Measurements from ENCODE around the gene ROBO1.
"Not testable (repeated sequence)": the region's sequence is repeated elsewhere in the genome, so short reads cannot be mapped to it uniquely, and the experiment has no call there.

The ROBO1 gene

GRCh38 chr3:79337798-79338197, 430.0 kb downstream of the ROBO1 start:
- no peak overlapping the region for H3K4me3 ChIP-seq (ENCODE audit: control insufficient read depth, low read depth, low read length)
- TF ChIP-seq CTCF (conservative IDR thresholded peaks at IDR 0.05; ENCODE audit: control insufficient read depth, insufficient read depth, low read depth, low read length): no peak
- DNase-seq (ENCODE audit: low read depth): no peak

GRCh38 chr3:79329154-79329553, 438.6 kb downstream of the ROBO1 start:
- no peak overlapping the region for H3K4me3 ChIP-seq (ENCODE audit: control insufficient read depth, low read depth, low read length)
- no peak for TF ChIP-seq CTCF (conservative IDR thresholded peaks at IDR 0.05; ENCODE audit: control insufficient read depth, insufficient read depth, low read depth, low read length)
- peak; percentile 63 for DNase-seq (ENCODE audit: low read depth)

GRCh38 chr3:79326642-79327041, 441.2 kb downstream of the ROBO1 start:
- no peak for TF ChIP-seq CTCF (conservative IDR thresholded peaks at IDR 0.05; ENCODE audit: control insufficient read depth, insufficient read depth, low read depth, low read length)

GRCh38 chr3:79325833-79326383, 441.9 kb downstream of the ROBO1 start:
- DNase-seq (ENCODE audit: low read depth); H3K4me3 ChIP-seq (ENCODE audit: control insufficient read depth, low read depth, low read length): not testable (repeated sequence)

More at GRCh38 chr3:79326642-79327041, 441.2 kb downstream of the ROBO1 start:
- peak; percentile 25 for DNase-seq (ENCODE audit: low read depth)
- no peak overlapping the region for H3K4me3 ChIP-seq (ENCODE audit: control insufficient read depth, low read depth, low read length)

GRCh38 chr3:79317551-79318518, 450.0 kb downstream of the ROBO1 start:
- DNase-seq (ENCODE audit: low read depth): no peak
- no peak for TF ChIP-seq CTCF (conservative IDR thresholded peaks at IDR 0.05; ENCODE audit: control insufficient read depth, insufficient read depth, low read depth, low read length)
- H3K4me3 ChIP-seq (ENCODE audit: control insufficient read depth, low read depth, low read length): no peak overlapping the region

GRCh38 chr3:79314962-79315361, 452.8 kb downstream of the ROBO1 start:
- no peak for TF ChIP-seq CTCF (conservative IDR thresholded peaks at IDR 0.05; ENCODE audit: control insufficient read depth, insufficient read depth, low read depth, low read length)
- peak; percentile 15 for DNase-seq (ENCODE audit: low read depth)
- no peak overlapping the region for H3K4me3 ChIP-seq (ENCODE audit: control insufficient read depth, low read depth, low read length)

GRCh38 chr3:79314544-79314943, 453.3 kb downstream of the ROBO1 start:
- H3K4me3 ChIP-seq (ENCODE audit: control insufficient read depth, low read depth, low read length): no peak overlapping the region
- no peak for DNase-seq (ENCODE audit: low read depth)
- TF ChIP-seq CTCF (conservative IDR thresholded peaks at IDR 0.05; ENCODE audit: control insufficient read depth, insufficient read depth, low read depth, low read length): no peak
